Measurements from ENCODE around the gene KLHL35. TPM values are rescaled to one million over a fixed set of nuclear protein-coding genes. Genes with fewer than 3 reads are reported as not detected.

KLHL35 gene
- total RNA-seq, 1 experiment from 2014 or later: 0.83 TPM

DNA sequence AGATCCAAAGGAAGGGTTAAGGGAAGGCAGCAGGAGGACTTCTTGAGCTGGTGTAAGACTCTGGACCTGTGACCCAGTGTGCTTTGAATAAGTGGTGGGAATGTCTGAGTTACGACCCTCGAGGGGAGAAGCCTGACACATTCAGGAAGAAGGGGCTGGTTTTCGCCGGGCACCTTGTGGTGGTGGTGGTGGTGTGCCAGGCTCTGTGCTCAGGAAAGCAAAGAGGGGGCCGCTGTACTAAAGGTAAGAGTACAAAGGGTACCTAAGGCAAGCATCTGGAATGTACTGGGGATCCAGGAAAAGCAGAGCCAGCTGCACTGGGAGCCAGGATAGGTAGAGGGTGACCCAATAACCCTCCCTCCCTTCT, 6.3 kb downstream of the KLHL35 start:
- Histone ChIP-seq H4K8ac (replicated peaks; ENCODE audit: insufficient read length, low read depth, low read length) (no peak overlapping the region), H3K56ac (ENCODE audit: insufficient read length, low read depth, low read length) (no peak overlapping the region), H3K23ac (ENCODE audit: insufficient read length, low read depth, low read length) (no peak overlapping the region), H3K23me2 (ENCODE audit: insufficient read length, low read depth, low read length, poor library complexity, severe bottlenecking) (peaks cover 6% of the 10 kb centered on the region), H2BK20ac (ENCODE audit: low read depth, low read length, poor library complexity, severe bottlenecking) (no peak overlapping the region), H4K20me1 (ENCODE audit: control insufficient read depth, insufficient read depth, insufficient read length) (no peaks in the 10 kb centered on the region), H3K4me1 (ENCODE audit: insufficient read depth, low read length) (no peaks in the 10 kb centered on the region), H3K9ac (ENCODE audit: extremely low read depth, insufficient read length, low read length) (no peak overlapping the region), H2BK15ac (ENCODE audit: low read depth, low read length) (no peak overlapping the region), H3K27ac (ENCODE audit: insufficient read length, low read depth, low read length) (no peak overlapping the region), H4K91ac (ENCODE audit: insufficient read length, low read depth, low read length) (no peak overlapping the region), H3K79me2 (ENCODE audit: insufficient read depth, low read length) (no peaks in the 10 kb centered on the region), H2AK5ac (ENCODE audit: insufficient read length, low read length) (no peak overlapping the region), H2BK5ac (ENCODE audit: insufficient read length, low read length) (no peak overlapping the region), H3K18ac (ENCODE audit: insufficient read length, low read depth, low read length) (no peak overlapping the region), H3K27me3 (ENCODE audit: insufficient read depth, low read length) (peaks cover 29% of the 10 kb centered on the region), H2BK12ac (ENCODE audit: insufficient read length, low read depth, low read length) (no peak overlapping the region), H2AFZ (ENCODE audit: low read length) (no peak overlapping the region), H3T11ph (ENCODE audit: low read length) (no peak overlapping the region), H2BK120ac (ENCODE audit: low read depth, low read length, poor library complexity, severe bottlenecking) (no peak overlapping the region), H3K9me3 (ENCODE audit: control insufficient read depth, low read depth, low read length) (peaks cover 10% of the 10 kb centered on the region), H3K79me1 (ENCODE audit: insufficient read depth, low read depth, low read length, poor library complexity, severe bottlenecking) (no peaks in the 10 kb centered on the region), H3K4ac (ENCODE audit: low read depth, low read length) (no peak overlapping the region), H4K5ac (ENCODE audit: insufficient read length, low read depth, low read length) (no peak overlapping the region), H3K14ac (ENCODE audit: insufficient read depth, low read length) (no peak overlapping the region), H3K4me2 (ENCODE audit: insufficient read depth, insufficient read length, low read length) (no peak overlapping the region)
- H3K27ac Mint-ChIP-seq: peak overlapping the region in 1 of 3 experiments; percentile 62; a peak in 1 of 7 replicates
- H3K4me1 Mint-ChIP-seq: peaks cover 16 to 22% of the 10 kb centered on the region in 2 experiments
- TF ChIP-seq, protein P1, sequence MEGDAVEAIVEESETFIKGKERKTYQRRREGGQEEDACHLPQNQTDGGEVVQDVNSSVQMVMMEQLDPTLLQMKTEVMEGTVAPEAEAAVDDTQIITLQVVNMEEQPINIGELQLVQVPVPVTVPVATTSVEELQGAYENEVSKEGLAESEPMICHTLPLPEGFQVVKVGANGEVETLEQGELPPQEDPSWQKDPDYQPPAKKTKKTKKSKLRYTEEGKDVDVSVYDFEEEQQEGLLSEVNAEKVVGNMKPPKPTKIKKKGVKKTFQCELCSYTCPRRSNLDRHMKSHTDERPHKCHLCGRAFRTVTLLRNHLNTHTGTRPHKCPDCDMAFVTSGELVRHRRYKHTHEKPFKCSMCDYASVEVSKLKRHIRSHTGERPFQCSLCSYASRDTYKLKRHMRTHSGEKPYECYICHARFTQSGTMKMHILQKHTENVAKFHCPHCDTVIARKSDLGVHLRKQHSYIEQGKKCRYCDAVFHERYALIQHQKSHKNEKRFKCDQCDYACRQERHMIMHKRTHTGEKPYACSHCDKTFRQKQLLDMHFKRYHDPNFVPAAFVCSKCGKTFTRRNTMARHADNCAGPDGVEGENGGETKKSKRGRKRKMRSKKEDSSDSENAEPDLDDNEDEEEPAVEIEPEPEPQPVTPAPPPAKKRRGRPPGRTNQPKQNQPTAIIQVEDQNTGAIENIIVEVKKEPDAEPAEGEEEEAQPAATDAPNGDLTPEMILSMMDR (conservative IDR thresholded peaks at IDR 0.05): no peak
- peaks cover 15 to 26% (median 18%) of the 10 kb centered on the region in 3 experiments for H3K36me3 Mint-ChIP-seq (ENCODE audit: insufficient read depth in 1 of 3, low read depth in 3 of 3)
- H3K4me3 Mint-ChIP-seq: no peak overlapping the region
- peaks cover 16 to 24% of the 10 kb centered on the region in 2 experiments for H3K9me3 Mint-ChIP-seq
- DNase-seq: no peak
- peaks cover 38% of the 10 kb centered on the region for H3K27me3 Mint-ChIP-seq (ENCODE audit: low read depth)
- WGBS (ENCODE audit: extremely low coverage, insufficient read length, low lambda C conversion rate): no CpG with 5 or more reads among the region's 5 CpGs
